Fibroblast of villous mesenchyme (primary cell): Measurements from ENCODE around the gene TNFRSF21. TPM values are rescaled to one million over a fixed set of nuclear protein-coding genes. Genes with fewer than 3 reads are reported as not detected.

Source experiments
- DNase-seq: peaks from one replicate; pipeline ENCODE4 v3.0.0-alpha.2; 2010; ENCODE audit warnings: low read depth
- H3K4me3 ChIP-seq: 2 replicates; pipeline ENCODE4 v1.5.1; 2011; ENCODE audit warnings: low read depth, mild to moderate bottlenecking, low read length
- CTCF ChIP-seq: IDR thresholded peaks from 2 replicates; pipeline ENCODE4 v1.5.1; 2012; ENCODE audit warnings: low read depth, mild to moderate bottlenecking, low read length; ENCODE audit not compliant: insufficient read depth
- total RNA-seq: library from RNA; depleted of rRNA; stranded (reverse); fragments of >200 nt; gene quantifications from 2 replicates; pipeline ENCODE4 v1.2.3, GENCODE V29; 2012

TNFRSF21 gene
- total RNA-seq, 1 donor, result 43.2 TPM

DNA sequence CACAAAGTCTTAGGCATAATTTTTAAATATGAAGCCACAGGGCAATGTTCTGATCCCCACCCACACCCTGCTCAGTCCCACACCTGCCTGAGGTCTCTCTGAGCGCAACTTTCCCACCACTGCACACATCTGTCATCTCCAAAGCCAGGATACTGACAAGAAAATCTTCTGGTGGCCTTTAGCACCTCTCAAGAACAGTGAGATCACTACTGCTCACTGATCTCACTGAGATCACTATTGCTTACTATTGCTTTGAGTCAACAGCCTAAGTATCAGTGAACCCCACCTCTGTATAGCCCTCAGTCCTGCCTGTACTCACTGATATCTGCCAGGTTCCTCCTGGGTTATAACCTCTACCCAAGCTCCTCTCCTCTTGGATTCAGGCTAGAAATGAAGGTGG lies 6.4 kb downstream of the TNFRSF21 start:
- TF ChIP-seq CTCF, result no peak
- no peak overlapping the region for H3K4me3 ChIP-seq
- DNase-seq, result no peak

DNA sequence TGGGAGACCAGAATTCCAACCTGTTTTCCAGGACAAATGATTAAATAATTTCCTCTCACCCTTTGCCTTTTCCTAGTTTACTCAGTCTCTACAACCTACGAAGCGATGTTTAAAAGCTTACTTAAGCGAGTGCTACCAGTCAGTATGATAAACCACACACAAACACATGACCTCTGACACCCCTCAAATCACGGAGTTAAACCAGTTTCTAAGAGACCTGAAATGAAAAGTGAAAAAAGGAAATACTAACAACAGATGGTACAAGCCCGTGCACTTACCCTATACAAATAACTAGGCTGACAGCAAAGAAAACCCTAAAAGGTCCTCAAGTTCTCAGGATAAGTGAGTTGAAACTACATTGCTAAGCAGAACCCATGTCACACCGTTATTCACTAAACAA lies 7.7 kb downstream of the TNFRSF21 start:
- H3K4me3 ChIP-seq, result no peak overlapping the region
- no peak for TF ChIP-seq CTCF
- no peak for DNase-seq

DNA sequence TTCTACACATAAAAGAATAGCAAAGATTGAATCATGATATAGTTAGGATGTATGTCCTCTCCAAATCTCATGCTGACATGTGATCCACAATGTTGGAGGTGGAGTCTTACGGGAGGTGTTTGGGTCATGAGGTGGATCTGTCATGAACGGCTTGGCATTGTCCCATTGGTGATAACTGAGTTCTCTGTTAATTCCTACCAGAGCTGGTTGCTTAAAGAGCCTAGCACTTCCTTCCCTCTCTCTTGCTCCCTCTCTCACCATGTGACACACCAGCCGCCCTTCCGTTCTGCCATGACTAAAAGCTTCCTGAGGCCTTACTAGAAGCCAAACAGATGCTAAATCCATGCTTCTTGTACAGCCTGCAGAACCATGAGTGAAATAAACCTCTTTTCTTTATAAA lies 8.3 kb downstream of the TNFRSF21 start:
- H3K4me3 ChIP-seq, result no peak overlapping the region
- TF ChIP-seq CTCF, result no peak
- DNase-seq, result no peak

DNA sequence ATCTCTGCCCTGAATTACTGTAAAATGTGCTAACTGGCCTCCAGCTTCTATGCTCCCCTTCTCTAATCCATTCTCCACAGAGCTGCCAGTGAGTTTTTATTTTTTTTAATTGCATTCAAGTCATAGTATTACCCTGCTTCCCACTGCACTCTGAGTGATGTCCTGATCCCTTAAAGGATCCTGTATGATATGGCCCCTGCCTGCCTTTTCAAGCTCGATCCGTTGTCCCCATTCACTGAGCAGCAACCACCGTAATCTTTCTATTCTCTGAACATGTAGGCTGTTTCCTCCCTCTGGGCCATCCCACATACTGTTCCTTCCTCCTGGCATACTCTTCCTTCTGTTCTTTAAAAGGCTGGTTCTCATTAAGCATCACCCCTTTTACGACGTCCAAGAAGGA lies 9.3 kb downstream of the TNFRSF21 start:
- no peak for TF ChIP-seq CTCF
- no peak overlapping the region for H3K4me3 ChIP-seq
- DNase-seq, result no peak

DNA sequence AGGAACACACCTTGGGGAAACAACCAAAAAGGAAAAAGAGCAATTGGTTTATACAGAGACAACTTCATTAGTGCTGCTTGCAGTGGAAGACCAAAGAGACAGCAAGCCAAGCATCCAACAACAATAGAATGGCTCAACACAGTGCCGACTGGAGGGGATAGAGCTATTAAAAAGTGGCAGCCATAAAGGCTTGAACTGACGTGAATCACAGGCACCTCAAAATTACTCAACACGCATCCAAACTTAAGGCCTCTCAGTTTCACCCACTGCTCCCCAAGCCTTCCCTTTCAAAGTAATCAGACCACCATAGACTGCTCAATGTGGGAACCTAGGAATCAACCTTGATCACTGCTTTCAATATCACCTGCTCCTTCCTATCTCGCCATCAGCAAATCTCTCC lies 9.7 kb downstream of the TNFRSF21 start:
- DNase-seq, result no peak
- no peak overlapping the region for H3K4me3 ChIP-seq
- TF ChIP-seq CTCF, result no peak

GRCh38 chr6:47298475-47298874 lies 11.2 kb downstream of the TNFRSF21 start:
- no peak for DNase-seq
- H3K4me3 ChIP-seq, result no peak overlapping the region
- no peak for TF ChIP-seq CTCF

GRCh38 chr6:47294990-47295389 lies 14.7 kb downstream of the TNFRSF21 start:
- no peak for TF ChIP-seq CTCF
- no peak overlapping the region for H3K4me3 ChIP-seq
- no peak for DNase-seq
